H9 (cell line): Measurements from ENCODE around the gene LETM1. TPM values are rescaled to one million over a fixed set of nuclear protein-coding genes. Genes with fewer than 3 reads are reported as not detected.

Experiments used
- DNase-seq: peaks from one replicate; pipeline ENCODE4 v3.0.0-alpha.2; 2017
- H2AFZ ChIP-seq: one replicate; pipeline ENCODE4 v1.6.1; 2013; ENCODE audit warnings: mild to moderate bottlenecking, low read length, control low read depth, moderate library complexity
- H2AK5ac ChIP-seq: 2 replicates; pipeline ENCODE4 v1.6.1; 2013; ENCODE audit warnings: low read length, control low read depth, mixed read lengths; ENCODE audit not compliant: insufficient read length
- H2BK120ac ChIP-seq: one replicate; pipeline ENCODE4 v1.6.1; 2013; ENCODE audit warnings: low read depth, mild to moderate bottlenecking, low read length, control low read depth, inconsistent platforms; ENCODE audit not compliant: poor library complexity, severe bottlenecking
- H2BK12ac ChIP-seq: 2 replicates; pipeline ENCODE4 v1.6.1; 2013; ENCODE audit warnings: low read length, control low read depth, mixed read lengths, low read depth; ENCODE audit not compliant: insufficient read length
- H2BK15ac ChIP-seq: 2 replicates; pipeline ENCODE4 v1.6.1; 2013; ENCODE audit warnings: low read depth, low read length, control low read depth
- H2BK20ac ChIP-seq: one replicate; pipeline ENCODE4 v1.6.1; 2013; ENCODE audit warnings: low read depth, mild to moderate bottlenecking, low read length, control low read depth, inconsistent platforms; ENCODE audit not compliant: poor library complexity, severe bottlenecking
- H2BK5ac ChIP-seq: 2 replicates; pipeline ENCODE4 v1.6.1; 2013; ENCODE audit warnings: low read length, control low read depth, mixed read lengths; ENCODE audit not compliant: insufficient read length
- H3K14ac ChIP-seq: 2 replicates; pipeline ENCODE4 v1.6.1; 2013; ENCODE audit warnings: low read length, control low read depth; ENCODE audit not compliant: insufficient read depth
- H3K18ac ChIP-seq: 2 replicates; pipeline ENCODE4 v1.6.1; 2013; ENCODE audit warnings: low read depth, mild to moderate bottlenecking, mixed read lengths, low read length, control low read depth; ENCODE audit not compliant: insufficient read length
- H3K23ac ChIP-seq: 2 replicates; pipeline ENCODE4 v1.6.1; 2013; ENCODE audit warnings: low read length, control low read depth, mixed read lengths, low read depth; ENCODE audit not compliant: insufficient read length
- H3K23me2 ChIP-seq: 2 replicates; pipeline ENCODE4 v1.6.1; 2013; ENCODE audit warnings: low read depth, mild to moderate bottlenecking, mixed read lengths, low read length, control low read depth; ENCODE audit not compliant: insufficient read length, poor library complexity, severe bottlenecking
- H3K27ac ChIP-seq: 2 replicates; pipeline ENCODE4 v1.5.1; 2013; ENCODE audit warnings: low read length, control low read depth, mixed read lengths, low read depth; ENCODE audit not compliant: insufficient read length
- H3K27me3 ChIP-seq: 2 replicates; pipeline ENCODE4 v1.6.1; 2013; ENCODE audit warnings: low read length, control low read depth, inconsistent platforms; ENCODE audit not compliant: insufficient read depth
- H3K4ac ChIP-seq: 2 replicates; pipeline ENCODE4 v1.6.1; 2013; ENCODE audit warnings: low read depth, mild to moderate bottlenecking, control low read depth, inconsistent platforms, low read length, moderate library complexity
- H3K4me1 ChIP-seq: 2 replicates; pipeline ENCODE4 v1.6.1; 2013; ENCODE audit warnings: low read length, control low read depth, inconsistent platforms; ENCODE audit not compliant: insufficient read depth
- H3K4me2 ChIP-seq: 2 replicates; pipeline ENCODE4 v1.6.1; 2013; ENCODE audit warnings: low read length, control low read depth, mixed read lengths; ENCODE audit not compliant: insufficient read length, insufficient read depth
- H3K56ac ChIP-seq: 2 replicates; pipeline ENCODE4 v1.6.1; 2013; ENCODE audit warnings: low read depth, mild to moderate bottlenecking, mixed read lengths, low read length, control low read depth; ENCODE audit not compliant: insufficient read length
- H3K79me1 ChIP-seq: 2 replicates; pipeline ENCODE4 v1.6.1; 2013; ENCODE audit warnings: low read depth, mild to moderate bottlenecking, moderate library complexity, low read length, control low read depth, inconsistent platforms; ENCODE audit not compliant: insufficient read depth, poor library complexity, severe bottlenecking
- H3K79me2 ChIP-seq: 2 replicates; pipeline ENCODE4 v1.6.1; 2013; ENCODE audit warnings: low read length, control low read depth, inconsistent platforms; ENCODE audit not compliant: insufficient read depth
- H3K9ac ChIP-seq: 2 replicates; pipeline ENCODE4 v1.6.1; 2013; ENCODE audit warnings: low read length, control low read depth, mixed read lengths; ENCODE audit not compliant: insufficient read length; ENCODE audit errors: extremely low read depth
- H3K9me3 ChIP-seq: one replicate; pipeline ENCODE4 v1.6.1; 2013; ENCODE audit warnings: low read depth, low read length, inconsistent platforms; ENCODE audit not compliant: control insufficient read depth
- H3T11ph ChIP-seq: one replicate; pipeline ENCODE4 v1.6.1; 2013; ENCODE audit warnings: mild to moderate bottlenecking, low read length, control low read depth, inconsistent platforms
- H4K20me1 ChIP-seq: one replicate; pipeline ENCODE4 v1.6.1; 2013; ENCODE audit not compliant: control insufficient read depth, insufficient read length, insufficient read depth
- H4K5ac ChIP-seq: 2 replicates; pipeline ENCODE4 v1.6.1; 2013; ENCODE audit warnings: low read depth, mild to moderate bottlenecking, mixed read lengths, low read length, control low read depth; ENCODE audit not compliant: insufficient read length
- H4K8ac ChIP-seq: replicated peaks from 2 replicates; pipeline ENCODE4 v1.6.1; 2013; ENCODE audit warnings: low read length, control low read depth, mixed read lengths, low read depth; ENCODE audit not compliant: insufficient read length
- H4K91ac ChIP-seq: 2 replicates; pipeline ENCODE4 v1.6.1; 2013; ENCODE audit warnings: low read depth, mild to moderate bottlenecking, moderate library complexity, mixed read lengths, low read length, control low read depth; ENCODE audit not compliant: insufficient read length
- H3K27ac Mint-ChIP-seq, 3 experiments: 2 replicates in 2 of 3; 3 replicates in 1 of 3; pipeline ENCODE4 v1.8.0; 2020 to 2021; ENCODE audit warnings: mixed read lengths in 3 of 3, mild to moderate bottlenecking in 1 of 3, moderate library complexity in 1 of 3
- H3K27me3 Mint-ChIP-seq: 2 replicates; pipeline ENCODE4 v1.8.0; 2021; ENCODE audit warnings: low read depth, mild to moderate bottlenecking, moderate library complexity, mixed read lengths
- H3K36me3 Mint-ChIP-seq, 3 experiments: 2 replicates in 2 of 3; 3 replicates in 1 of 3; pipeline ENCODE4 v1.8.0; 2020 to 2021; ENCODE audit warnings: low read depth in 3 of 3, mixed read lengths in 3 of 3; ENCODE audit not compliant: insufficient read depth in 1 of 3
- H3K4me1 Mint-ChIP-seq, 2 experiments: 2 replicates each; pipeline ENCODE4 v1.8.0; 2020; ENCODE audit warnings: mixed read lengths in 2 of 2
- H3K4me3 Mint-ChIP-seq, 2 experiments: 2 replicates in 1 of 2; 3 replicates in 1 of 2; pipeline ENCODE4 v1.8.0; 2020 to 2021; ENCODE audit warnings: mild to moderate bottlenecking in 2 of 2, mixed read lengths in 2 of 2, moderate library complexity in 1 of 2
- H3K9me3 Mint-ChIP-seq, 2 experiments: 2 replicates in 1 of 2; 3 replicates in 1 of 2; pipeline ENCODE4 v1.8.0; 2020; ENCODE audit warnings: mild to moderate bottlenecking in 2 of 2, mixed read lengths in 2 of 2, moderate library complexity in 1 of 2
- CTCF ChIP-seq: fragments of 200-600 bp; sonication (generic); conservative IDR thresholded peaks from 3 replicates; pipeline ENCODE4 v1.8.0; 2021; ENCODE audit warnings: antibody characterized with exemption, mild to moderate bottlenecking
- WGBS: extraction: QIAGEN DNeasy Blood & Tissue Kit; methylation state at CpG from one replicate; pipeline ENCODE4 v1.1.7; 2013; ENCODE audit warnings: missing lambda C conversion rate, low lambda C conversion rate, mixed read lengths; ENCODE audit not compliant: insufficient read length; ENCODE audit errors: extremely low coverage; 5-methylcytosine and 5-hydroxymethylcytosine counted together
- total RNA-seq: library from RNA; stranded (reverse); gene quantifications from 2 replicates; pipeline ENCODE4 v1.2.1, GENCODE V29; 2021

LETM1 gene
- total RNA-seq, 1 experiment from 2014 or later, result 43.4 TPM

- H2BK12ac ChIP-seq, result no peak overlapping the region
- no peak overlapping the region for H3K56ac ChIP-seq
- no peak overlapping the region for H3K27ac ChIP-seq
- Mint-ChIP-seq H3K36me3 (no peaks in the 10 kb centered on the region), H3K27ac (no peak overlapping the region), H3K4me3 (no peak overlapping the region), H3K4me1 (peaks cover 6 to 24% of the 10 kb centered on the region in 2 experiments), H3K27me3 (peaks cover 97% of the 10 kb centered on the region), H3K9me3 (no peaks in the 10 kb centered on the region)
- H2BK5ac ChIP-seq, result no peak overlapping the region
- H3K9me3 ChIP-seq, result no peaks in the 10 kb centered on the region
- H3K23me2 ChIP-seq, result no peaks in the 10 kb centered on the region
- no peak overlapping the region for H4K5ac ChIP-seq
- TF ChIP-seq CTCF, result no peak
- H2BK120ac ChIP-seq, result no peak overlapping the region
- DNase-seq, result no peak
- no peak overlapping the region for H4K91ac ChIP-seq
- no CpG with 5 or more reads among the region's 17 CpGs for WGBS
- H3T11ph ChIP-seq, result no peak overlapping the region
- peaks cover 84% of the 10 kb centered on the region for H3K27me3 ChIP-seq
- no peak overlapping the region for H3K4ac ChIP-seq
- H3K9ac ChIP-seq, result no peak overlapping the region
- H4K20me1 ChIP-seq, result peaks cover 3% of the 10 kb centered on the region
- H2AK5ac ChIP-seq, result no peak overlapping the region
- no peak overlapping the region for H2AFZ ChIP-seq
- no peak overlapping the region for H2BK20ac ChIP-seq
- no peaks in the 10 kb centered on the region for H3K79me2 ChIP-seq
- H3K14ac ChIP-seq, result no peak overlapping the region; the same call in 1 of the 2 replicates
- no peaks in the 10 kb centered on the region for H3K4me1 ChIP-seq
- no peak overlapping the region for H3K23ac ChIP-seq
- no peak overlapping the region for H3K18ac ChIP-seq
- H2BK15ac ChIP-seq, result no peak overlapping the region
- no peaks in the 10 kb centered on the region for H3K79me1 ChIP-seq
- H4K8ac ChIP-seq, result no peak overlapping the region
- no peak overlapping the region for H3K4me2 ChIP-seq
Measured at GRCh38 chr4:1864076-1865008, 8.4 kb upstream of the LETM1 start.
